Nephron (organoid): ENCODE measurements around the gene CCN5.
"Not testable (repeated sequence)": the region's sequence is repeated elsewhere in the genome, so short reads cannot be mapped to it uniquely, and the experiment has no call there.

Experiments used
- H3K27ac Mint-ChIP-seq, 3 experiments: 2 replicates each; pipeline ENCODE4 v1.8.0; 2020; ENCODE audit warnings: mixed read lengths in 3 of 3, mild to moderate bottlenecking in 2 of 3, moderate library complexity in 1 of 3
- H3K27me3 Mint-ChIP-seq: 2 replicates; pipeline ENCODE4 v1.8.0; 2021; ENCODE audit warnings: low read depth, mild to moderate bottlenecking, moderate library complexity, mixed read lengths
- H3K36me3 Mint-ChIP-seq: 2 replicates; pipeline ENCODE4 v1.8.0; 2020; ENCODE audit warnings: low read depth, mixed read lengths
- H3K4me1 Mint-ChIP-seq: 2 replicates; pipeline ENCODE4 v1.8.0; 2020; ENCODE audit warnings: mixed read lengths
- H3K4me3 Mint-ChIP-seq, 3 experiments: 2 replicates each; pipeline ENCODE4 v1.8.0; 2020; ENCODE audit warnings: mild to moderate bottlenecking in 3 of 3, mixed read lengths in 3 of 3, moderate library complexity in 2 of 3
- H3K9me3 Mint-ChIP-seq: 2 replicates; pipeline ENCODE4 v1.8.0; 2020; ENCODE audit warnings: mixed read lengths
- CTCF ChIP-seq, 3 experiments: fragments of 200-600 bp; sonication (generic); IDR thresholded peaks; one replicate each; pipeline ENCODE4 v1.5.0; 2021; ENCODE audit warnings: antibody characterized with exemption in 3 of 3; ENCODE audit not compliant: unreplicated experiment in 3 of 3

The CCN5 gene

GRCh38 chr20:44756956-44757355 lies 41.8 kb downstream of the CCN5 start:
- H3K4me1 Mint-ChIP-seq: no peaks in the 10 kb centered on the region
- H3K4me3 Mint-ChIP-seq: no peak overlapping the region
- no peaks in the 10 kb centered on the region for H3K36me3 Mint-ChIP-seq
- H3K27ac Mint-ChIP-seq: no peak overlapping the region
- no peak for TF ChIP-seq CTCF (IDR thresholded peaks at IDR 0.05; ENCODE audit: unreplicated experiment in 3 of 3)
- no peaks in the 10 kb centered on the region for H3K9me3 Mint-ChIP-seq
- H3K27me3 Mint-ChIP-seq: peaks cover 4% of the 10 kb centered on the region

- Mint-ChIP-seq H3K36me3 (no peaks in the 10 kb centered on the region), H3K9me3 (no peaks in the 10 kb centered on the region), H3K27ac (no peak overlapping the region), H3K27me3 (peaks cover 4% of the 10 kb centered on the region), H3K4me1 (no peaks in the 10 kb centered on the region), H3K4me3 (no peak overlapping the region)
- TF ChIP-seq CTCF (IDR thresholded peaks at IDR 0.05; ENCODE audit: unreplicated experiment in 3 of 3): no peak
Observed at GRCh38 chr20:44758247-44759101, 43.3 kb downstream of the CCN5 start.

- H3K4me1 Mint-ChIP-seq: no peaks in the 10 kb centered on the region
- no peak for TF ChIP-seq CTCF (IDR thresholded peaks at IDR 0.05; ENCODE audit: unreplicated experiment in 3 of 3)
- peaks cover 4% of the 10 kb centered on the region for H3K27me3 Mint-ChIP-seq
- no peak overlapping the region for H3K27ac Mint-ChIP-seq
- H3K36me3 Mint-ChIP-seq: no peaks in the 10 kb centered on the region
- H3K9me3 Mint-ChIP-seq: no peaks in the 10 kb centered on the region
- H3K4me3 Mint-ChIP-seq: no peak overlapping the region
Observed at GRCh38 chr20:44759595-44759994, 44.4 kb downstream of the CCN5 start.

GRCh38 chr20:44761423-44761822 lies 46.3 kb downstream of the CCN5 start:
- TF ChIP-seq CTCF (IDR thresholded peaks at IDR 0.05; ENCODE audit: unreplicated experiment in 3 of 3): no peak
- Mint-ChIP-seq H3K36me3 (no peaks in the 10 kb centered on the region), H3K27me3 (peaks cover 6% of the 10 kb centered on the region), H3K4me3 (no peak overlapping the region), H3K4me1 (no peaks in the 10 kb centered on the region), H3K27ac (no peak overlapping the region), H3K9me3 (no peaks in the 10 kb centered on the region)

GRCh38 chr20:44762466-44763140 lies 47.4 kb downstream of the CCN5 start:
- Mint-ChIP-seq H3K9me3 (no peaks in the 10 kb centered on the region), H3K36me3 (no peaks in the 10 kb centered on the region), H3K4me1 (no peaks in the 10 kb centered on the region), H3K27ac (no peak overlapping the region), H3K4me3 (no peak overlapping the region), H3K27me3 (peaks cover 7% of the 10 kb centered on the region)
- TF ChIP-seq CTCF (IDR thresholded peaks at IDR 0.05; ENCODE audit: unreplicated experiment in 3 of 3): no peak

- H3K27ac Mint-ChIP-seq, H3K9me3 Mint-ChIP-seq, H3K4me3 Mint-ChIP-seq, H3K27me3 Mint-ChIP-seq, H3K36me3 Mint-ChIP-seq, H3K4me1 Mint-ChIP-seq: not testable (repeated sequence)
Observed at GRCh38 chr20:44763798-44764197, 48.6 kb downstream of the CCN5 start.
